SK-N-MC (cell line): ENCODE results near the gene TMEM203.
A peak's percentile ranks its signal among the peaks of the same experiment; 100 is the strongest.

Experiments
- DNase-seq: peaks from one replicate; pipeline ENCODE4 v3.0.0-alpha.2; 2011; ENCODE audit warnings: low read depth, low spot score
- H3K27ac ChIP-seq: fragments of 200-600 bp; sonication (generic); 2 replicates; pipeline ENCODE4 v1.5.1; 2016; ENCODE audit warnings: mixed run types
- H3K36me3 ChIP-seq: fragments of 200-600 bp; sonication (generic); 2 replicates; pipeline ENCODE4 v1.6.1; 2017; ENCODE audit warnings: antibody characterized with exemption, low read length, mixed read lengths; ENCODE audit not compliant: insufficient read depth
- H3K4me3 ChIP-seq: fragments of 200-600 bp; sonication (generic); 2 replicates; pipeline ENCODE4 v1.5.1; 2016
- H3K9ac ChIP-seq: fragments of 200-600 bp; sonication (generic); 2 replicates; pipeline ENCODE4 v1.8.0; 2017; ENCODE audit warnings: mixed run types, mixed read lengths; ENCODE audit not compliant: insufficient read length
- H3K9me3 ChIP-seq: fragments of 200-600 bp; sonication (generic); 2 replicates; pipeline ENCODE4 v1.6.1; 2017; ENCODE audit warnings: low read depth, mild to moderate bottlenecking, antibody characterized with exemption, low read length, moderate library complexity, mixed read lengths
- EZH2 ChIP-seq: fragments of 200-600 bp; sonication (generic); IDR thresholded peaks from one replicate; pipeline ENCODE4 v1.6.1; 2017; ENCODE audit warnings: antibody characterized with exemption
- FOXP2 ChIP-seq: optimal IDR thresholded peaks from 2 replicates; pipeline ENCODE3; 2011; ENCODE audit warnings: mild to moderate bottlenecking, moderate library complexity; ENCODE audit not compliant: insufficient read depth; ENCODE audit errors: extremely low read length, control extremely low read depth
- POLR2AphosphoS5 ChIP-seq: IDR thresholded peaks from 2 replicates; pipeline ENCODE4 v1.6.1; 2012; ENCODE audit warnings: mild to moderate bottlenecking, low read depth, low read length, borderline replicate concordance

TMEM203 gene

GRCh38 chr9:137176302-137177182 is 28.9 kb downstream of the TMEM203 start:
- Histone ChIP-seq H3K9me3 (no peaks in the 10 kb centered on the region), H3K36me3 (no peaks in the 10 kb centered on the region; the same call in 1 of the 2 replicates), H3K27ac (no peak overlapping the region), H3K4me3 (no peak overlapping the region), H3K9ac (no peak overlapping the region)
- DNase-seq = no peak
- TF ChIP-seq POLR2AphosphoS5 (no peak), EZH2 (no peak), FOXP2 (no peak)

- Histone ChIP-seq H3K4me3 (peak overlapping the region; percentile 57; the same call in 1 of the 2 replicates), H3K27ac (no peak overlapping the region), H3K9ac (no peak overlapping the region), H3K9me3 (no peaks in the 10 kb centered on the region), H3K36me3 (no peaks in the 10 kb centered on the region; the same call in 1 of the 2 replicates)
- DNase-seq = no peak
- no peak for TF ChIP-seq FOXP2
- no peak for TF ChIP-seq EZH2
- TF ChIP-seq POLR2AphosphoS5 = no peak; the same call in 1 of the 2 replicates
Observed at GRCh38 chr9:137175345-137175961, 30.0 kb downstream of the TMEM203 start.

GRCh38 chr9:137174722-137175293 is 30.6 kb downstream of the TMEM203 start:
- no peak overlapping the region for H3K9ac ChIP-seq
- no peaks in the 10 kb centered on the region for H3K9me3 ChIP-seq
- TF ChIP-seq FOXP2 (no peak), POLR2AphosphoS5 (no peak), EZH2 (no peak)
- no peak for DNase-seq
- H3K36me3 ChIP-seq = no peaks in the 10 kb centered on the region; the same call in 1 of the 2 replicates
- no peak overlapping the region for H3K27ac ChIP-seq
- peak overlapping the region; percentile 58 for H3K4me3 ChIP-seq

GRCh38 chr9:137173796-137174664 is 31.4 kb downstream of the TMEM203 start:
- no peak for DNase-seq
- no peaks in the 10 kb centered on the region for H3K36me3 ChIP-seq
- no peak overlapping the region for H3K27ac ChIP-seq
- TF ChIP-seq FOXP2 (no peak), POLR2AphosphoS5 (no peak), EZH2 (no peak)
- H3K9ac ChIP-seq = no peak overlapping the region
- peak overlapping the region; percentile 58 for H3K4me3 ChIP-seq
- H3K9me3 ChIP-seq = no peaks in the 10 kb centered on the region

GRCh38 chr9:137172901-137173795 is 32.3 kb downstream of the TMEM203 start:
- no peaks in the 10 kb centered on the region for H3K9me3 ChIP-seq
- no peaks in the 10 kb centered on the region for H3K36me3 ChIP-seq
- H3K9ac ChIP-seq = no peak overlapping the region
- no peak for TF ChIP-seq FOXP2
- no peak for TF ChIP-seq EZH2
- TF ChIP-seq POLR2AphosphoS5 = no peak
- no peak for DNase-seq
- no peak overlapping the region for H3K4me3 ChIP-seq
- H3K27ac ChIP-seq = no peak overlapping the region

- Histone ChIP-seq H3K4me3 (no peak overlapping the region), H3K36me3 (no peaks in the 10 kb centered on the region), H3K9ac (no peak overlapping the region), H3K27ac (no peak overlapping the region), H3K9me3 (no peaks in the 10 kb centered on the region)
- DNase-seq = no peak
- no peak for TF ChIP-seq EZH2
- TF ChIP-seq FOXP2 = no peak
- no peak for TF ChIP-seq POLR2AphosphoS5
Observed at GRCh38 chr9:137171149-137171900, 34.1 kb downstream of the TMEM203 start.
